NB4 (cell line): ENCODE data around the gene PPFIA1.

Source experiments
- MYC ChIP-seq: IDR thresholded peaks from 2 replicates; pipeline ENCODE4 v1.6.1; 2011; ENCODE audit warnings: low read depth, low read length
- POLR2A ChIP-seq: IDR thresholded peaks from 2 replicates; pipeline ENCODE4 v1.6.1; 2011; ENCODE audit warnings: mild to moderate bottlenecking; ENCODE audit not compliant: insufficient read length; ENCODE audit errors: extremely low read depth
- TF ChIP-seq, protein P1 (sequence below): IDR thresholded peaks from one replicate; pipeline ENCODE4 v1.5.1; 2012; ENCODE audit warnings: low read depth, low read length
- TF ChIP-seq, protein P2 (sequence below): IDR thresholded peaks from 2 replicates; pipeline ENCODE4 v1.6.1; 2011; ENCODE audit warnings: low read depth, low read length

DNA sequence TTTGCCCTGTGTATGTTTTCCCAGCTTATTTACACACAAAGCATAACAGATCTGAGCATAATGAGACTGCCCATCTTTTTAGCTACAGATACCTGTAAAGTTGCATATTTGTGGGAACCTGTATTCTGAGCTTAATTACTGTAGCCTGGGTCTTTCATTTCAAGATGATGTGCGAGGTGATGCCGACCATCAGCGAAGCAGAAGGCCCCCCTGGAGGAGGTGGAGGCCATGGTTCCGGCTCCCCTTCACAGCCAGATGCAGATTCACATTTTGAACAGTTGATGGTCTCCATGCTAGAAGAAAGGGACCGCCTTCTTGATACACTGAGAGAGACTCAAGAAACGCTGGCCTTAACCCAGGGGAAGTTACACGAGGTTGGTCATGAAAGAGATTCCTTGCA, 1.5 kb downstream of the PPFIA1 start:
- TF ChIP-seq, protein P1, sequence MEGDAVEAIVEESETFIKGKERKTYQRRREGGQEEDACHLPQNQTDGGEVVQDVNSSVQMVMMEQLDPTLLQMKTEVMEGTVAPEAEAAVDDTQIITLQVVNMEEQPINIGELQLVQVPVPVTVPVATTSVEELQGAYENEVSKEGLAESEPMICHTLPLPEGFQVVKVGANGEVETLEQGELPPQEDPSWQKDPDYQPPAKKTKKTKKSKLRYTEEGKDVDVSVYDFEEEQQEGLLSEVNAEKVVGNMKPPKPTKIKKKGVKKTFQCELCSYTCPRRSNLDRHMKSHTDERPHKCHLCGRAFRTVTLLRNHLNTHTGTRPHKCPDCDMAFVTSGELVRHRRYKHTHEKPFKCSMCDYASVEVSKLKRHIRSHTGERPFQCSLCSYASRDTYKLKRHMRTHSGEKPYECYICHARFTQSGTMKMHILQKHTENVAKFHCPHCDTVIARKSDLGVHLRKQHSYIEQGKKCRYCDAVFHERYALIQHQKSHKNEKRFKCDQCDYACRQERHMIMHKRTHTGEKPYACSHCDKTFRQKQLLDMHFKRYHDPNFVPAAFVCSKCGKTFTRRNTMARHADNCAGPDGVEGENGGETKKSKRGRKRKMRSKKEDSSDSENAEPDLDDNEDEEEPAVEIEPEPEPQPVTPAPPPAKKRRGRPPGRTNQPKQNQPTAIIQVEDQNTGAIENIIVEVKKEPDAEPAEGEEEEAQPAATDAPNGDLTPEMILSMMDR = no peak
- TF ChIP-seq POLR2A = no peak
- no peak for TF ChIP-seq MYC
- TF ChIP-seq, protein P2, sequence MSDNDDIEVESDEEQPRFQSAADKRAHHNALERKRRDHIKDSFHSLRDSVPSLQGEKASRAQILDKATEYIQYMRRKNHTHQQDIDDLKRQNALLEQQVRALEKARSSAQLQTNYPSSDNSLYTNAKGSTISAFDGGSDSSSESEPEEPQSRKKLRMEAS = no peak
